Thyroid gland (tissue), 4 donors: ENCODE measurements around the gene RXFP2.

Source experiments
- CTCF ChIP-seq, 6 experiments: fragments of 200-600 bp in 3 of 6; fragments of 450-650 bp in 3 of 6; sonication (generic) in 3 of 6; IDR thresholded peaks; one replicate each; pipeline ENCODE4 v1.5.1; 2016 to 2019; ENCODE audit warnings: antibody characterized with exemption in 6 of 6, mild to moderate bottlenecking in 2 of 6, inconsistent platforms in 1 of 6, moderate library complexity in 1 of 6
- POLR2A ChIP-seq, 2 donors: fragments of 450-650 bp; IDR thresholded peaks; one replicate each; pipeline ENCODE4 v1.6.1; 2017; ENCODE audit warnings: antibody characterized with exemption in 2 of 2, mild to moderate bottlenecking in 2 of 2, moderate library complexity in 1 of 2

GRCh38 chr13:31747291-31747690, 8.0 kb downstream of the RXFP2 start:
- no peak for TF ChIP-seq CTCF (IDR thresholded peaks at IDR 0.05)
- no peak for TF ChIP-seq POLR2A (IDR thresholded peaks at IDR 0.05)
